NT2/D1 (cell line): ENCODE data around the gene FAM216B.

Source experiments
- SUZ12 ChIP-seq: IDR thresholded peaks from 2 replicates; pipeline ENCODE4 v1.6.1; 2011; ENCODE audit not compliant: insufficient read length, insufficient read depth; ENCODE audit errors: extremely low read depth
- YY1 ChIP-seq: IDR thresholded peaks from 2 replicates; pipeline ENCODE4 v1.6.1; 2011; ENCODE audit not compliant: insufficient read length, insufficient read depth
- ZNF274 ChIP-seq: IDR thresholded peaks from 2 replicates; pipeline ENCODE4 v1.6.1; 2011; ENCODE audit warnings: mild to moderate bottlenecking, low read depth, low read length

DNA sequence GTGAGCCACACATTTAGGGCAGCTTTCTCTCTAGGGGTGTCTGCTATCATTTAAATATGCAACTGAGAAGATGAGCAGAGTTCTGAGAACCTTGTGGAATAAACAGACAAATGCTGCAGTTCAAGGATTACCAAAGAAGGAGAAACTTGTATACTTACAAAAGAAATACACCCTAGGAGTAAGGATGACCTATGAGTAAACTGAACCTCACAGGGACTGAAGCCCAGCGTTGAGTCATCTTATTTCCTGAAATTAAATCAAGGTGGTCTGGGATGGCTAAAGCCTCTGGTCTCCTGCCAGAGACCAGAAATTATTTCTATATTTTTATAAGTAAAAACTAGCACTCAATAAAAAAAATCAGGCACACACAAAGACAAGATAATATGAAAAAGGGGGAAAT is 40.1 kb downstream of the FAM216B start:
- no peak for TF ChIP-seq YY1
- TF ChIP-seq ZNF274: no peak
- no peak for TF ChIP-seq SUZ12
